Measurements from ENCODE around the gene EXOC6B.

EXOC6B gene

DNA sequence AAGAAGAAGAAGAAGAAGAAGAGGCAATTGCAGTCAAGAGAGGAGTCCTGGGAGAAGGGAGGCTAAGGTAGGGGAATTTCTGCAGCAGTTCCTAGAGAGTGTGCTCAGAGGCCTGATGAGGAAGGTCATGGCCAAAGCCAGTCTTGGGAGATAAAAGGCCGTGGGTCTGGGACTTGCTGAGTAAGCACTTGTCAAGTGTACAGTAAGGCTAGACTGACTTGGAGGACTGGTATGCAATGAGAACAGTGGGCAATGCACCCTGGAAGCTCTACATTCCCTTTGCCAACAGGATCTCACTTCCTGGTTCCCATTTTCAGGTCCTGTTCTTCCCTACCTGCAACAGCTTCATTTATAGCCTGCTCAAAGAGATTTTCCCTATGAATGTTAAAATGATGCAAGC is 649.6 kb downstream of the EXOC6B start:
- H3K36me3 ChIP-seq (ENCODE audit: control insufficient read depth, insufficient read depth, low read length), result no peaks in the 10 kb centered on the region
- H3K27me3 ChIP-seq (replicated peaks; ENCODE audit: control insufficient read depth, insufficient read depth, low read length), result no peaks in the 10 kb centered on the region
- TF ChIP-seq, protein P1, sequence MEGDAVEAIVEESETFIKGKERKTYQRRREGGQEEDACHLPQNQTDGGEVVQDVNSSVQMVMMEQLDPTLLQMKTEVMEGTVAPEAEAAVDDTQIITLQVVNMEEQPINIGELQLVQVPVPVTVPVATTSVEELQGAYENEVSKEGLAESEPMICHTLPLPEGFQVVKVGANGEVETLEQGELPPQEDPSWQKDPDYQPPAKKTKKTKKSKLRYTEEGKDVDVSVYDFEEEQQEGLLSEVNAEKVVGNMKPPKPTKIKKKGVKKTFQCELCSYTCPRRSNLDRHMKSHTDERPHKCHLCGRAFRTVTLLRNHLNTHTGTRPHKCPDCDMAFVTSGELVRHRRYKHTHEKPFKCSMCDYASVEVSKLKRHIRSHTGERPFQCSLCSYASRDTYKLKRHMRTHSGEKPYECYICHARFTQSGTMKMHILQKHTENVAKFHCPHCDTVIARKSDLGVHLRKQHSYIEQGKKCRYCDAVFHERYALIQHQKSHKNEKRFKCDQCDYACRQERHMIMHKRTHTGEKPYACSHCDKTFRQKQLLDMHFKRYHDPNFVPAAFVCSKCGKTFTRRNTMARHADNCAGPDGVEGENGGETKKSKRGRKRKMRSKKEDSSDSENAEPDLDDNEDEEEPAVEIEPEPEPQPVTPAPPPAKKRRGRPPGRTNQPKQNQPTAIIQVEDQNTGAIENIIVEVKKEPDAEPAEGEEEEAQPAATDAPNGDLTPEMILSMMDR (IDR thresholded peaks at IDR 0.05; ENCODE audit: insufficient read depth, low read length, poor library complexity, severe bottlenecking), result no peak

DNA sequence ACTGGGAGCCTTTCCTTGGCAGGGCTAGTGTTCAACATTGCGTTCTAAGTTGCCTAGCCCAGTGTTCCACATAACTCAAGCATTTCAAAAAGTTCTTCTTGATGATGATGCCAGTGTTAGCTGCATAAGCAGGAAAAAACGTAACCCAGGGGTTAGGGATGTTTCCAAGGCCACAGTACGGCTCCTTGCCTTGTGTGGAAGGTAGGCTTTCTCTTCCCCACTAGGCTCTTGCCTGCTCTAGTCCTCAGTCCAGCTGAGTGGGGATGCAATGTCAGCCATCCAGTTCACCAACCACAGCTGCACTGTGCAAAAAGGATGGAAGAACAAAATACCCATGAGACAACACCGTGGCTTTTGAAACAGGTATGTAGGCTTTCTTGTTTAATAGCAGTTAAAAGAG is 650.2 kb downstream of the EXOC6B start:
- Histone ChIP-seq H3K36me3 (ENCODE audit: control insufficient read depth, insufficient read depth, low read length) (no peaks in the 10 kb centered on the region), H3K4me3 (replicated peaks; ENCODE audit: low read depth, low read length) (no peak overlapping the region), H3K27me3 (replicated peaks; ENCODE audit: control insufficient read depth, insufficient read depth, low read length) (no peaks in the 10 kb centered on the region)
- DNase-seq (ENCODE audit: extremely low read depth, insufficient read length), result no peak
- TF ChIP-seq, protein P1 (IDR thresholded peaks at IDR 0.05; ENCODE audit: insufficient read depth, low read length, poor library complexity, severe bottlenecking), result no peak

More for the DNA sequence above, 649.6 kb downstream of the EXOC6B start:
- no peak for DNase-seq (ENCODE audit: extremely low read depth, insufficient read length)
- H3K4me3 ChIP-seq (replicated peaks; ENCODE audit: low read depth, low read length), result no peak overlapping the region

- Histone ChIP-seq H3K27me3 (replicated peaks; ENCODE audit: control insufficient read depth, insufficient read depth, low read length) (no peaks in the 10 kb centered on the region), H3K4me3 (replicated peaks; ENCODE audit: low read depth, low read length) (no peak overlapping the region), H3K36me3 (ENCODE audit: control insufficient read depth, insufficient read depth, low read length) (no peaks in the 10 kb centered on the region)
- TF ChIP-seq, protein P1 (IDR thresholded peaks at IDR 0.05; ENCODE audit: insufficient read depth, low read length, poor library complexity, severe bottlenecking), result no peak
- no peak for DNase-seq (ENCODE audit: extremely low read depth, insufficient read length)
Observed at GRCh38 chr2:72173640-72174321, 652.1 kb downstream of the EXOC6B start.

DNA sequence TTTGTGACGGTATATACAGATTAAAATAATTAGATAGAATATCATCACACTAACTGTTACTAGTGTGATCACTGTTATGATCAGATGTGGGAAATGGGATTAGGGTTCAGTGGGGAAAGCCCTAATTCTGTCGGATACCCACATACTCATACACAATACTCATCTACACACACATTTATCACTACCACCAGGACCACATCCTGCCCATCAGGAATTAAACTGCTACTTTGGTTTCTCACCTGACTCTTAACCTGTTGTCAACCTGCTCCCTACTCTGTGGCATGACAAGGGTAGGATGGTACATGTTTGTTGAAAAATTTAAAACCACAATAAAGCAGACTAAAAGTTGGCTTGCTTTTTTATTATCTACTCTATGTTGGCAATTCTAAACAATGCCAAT is 653.4 kb downstream of the EXOC6B start:
- Histone ChIP-seq H3K4me3 (replicated peaks; ENCODE audit: low read depth, low read length) (no peak overlapping the region), H3K27me3 (replicated peaks; ENCODE audit: control insufficient read depth, insufficient read depth, low read length) (no peaks in the 10 kb centered on the region), H3K36me3 (ENCODE audit: control insufficient read depth, insufficient read depth, low read length) (no peaks in the 10 kb centered on the region)
- TF ChIP-seq, protein P1 (IDR thresholded peaks at IDR 0.05; ENCODE audit: insufficient read depth, low read length, poor library complexity, severe bottlenecking), result no peak
- DNase-seq (ENCODE audit: extremely low read depth, insufficient read length), result no peak

DNA sequence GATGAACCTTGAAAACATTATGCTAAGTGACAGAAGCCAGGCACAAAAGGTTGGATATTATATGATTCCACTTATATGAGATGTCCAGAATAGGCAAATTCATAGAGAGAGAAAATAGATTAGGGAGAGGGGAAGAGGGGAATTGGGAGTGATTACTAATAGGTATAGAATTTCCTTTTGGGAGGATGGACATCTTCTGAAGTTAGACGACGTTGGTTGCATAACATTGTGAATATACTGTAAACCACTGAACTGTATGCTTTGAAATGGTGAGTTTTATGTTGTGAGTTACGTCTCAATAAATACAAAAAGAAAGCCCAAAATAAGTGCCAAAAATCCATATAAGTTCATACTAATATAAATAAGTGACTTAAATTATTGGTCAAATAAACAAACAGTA is 659.6 kb downstream of the EXOC6B start:
- no peak for DNase-seq (ENCODE audit: extremely low read depth, insufficient read length)
- TF ChIP-seq, protein P1 (IDR thresholded peaks at IDR 0.05; ENCODE audit: insufficient read depth, low read length, poor library complexity, severe bottlenecking), result no peak
- no peaks in the 10 kb centered on the region for H3K27me3 ChIP-seq (replicated peaks; ENCODE audit: control insufficient read depth, insufficient read depth, low read length)
- no peak overlapping the region for H3K4me3 ChIP-seq (replicated peaks; ENCODE audit: low read depth, low read length)
- H3K36me3 ChIP-seq (ENCODE audit: control insufficient read depth, insufficient read depth, low read length), result no peaks in the 10 kb centered on the region

GRCh38 chr2:72165792-72166191 is 660.0 kb downstream of the EXOC6B start:
- TF ChIP-seq, protein P1 (IDR thresholded peaks at IDR 0.05; ENCODE audit: insufficient read depth, low read length, poor library complexity, severe bottlenecking), result no peak
- Histone ChIP-seq H3K36me3 (ENCODE audit: control insufficient read depth, insufficient read depth, low read length) (no peaks in the 10 kb centered on the region), H3K4me3 (replicated peaks; ENCODE audit: low read depth, low read length) (no peak overlapping the region), H3K27me3 (replicated peaks; ENCODE audit: control insufficient read depth, insufficient read depth, low read length) (0 out of 2 replicates have a peak, but pooled peaks cover 2% of the 10 kb centered on the region)
- DNase-seq (ENCODE audit: extremely low read depth, insufficient read length), result no peak
